GM10248 (cell line): Measurements from ENCODE around the gene ZPBP2.
"Not testable (repeated sequence)": the region's sequence is repeated elsewhere in the genome, so short reads cannot be mapped to it uniquely, and the experiment has no call there.

Experiments
- CTCF ChIA-PET: fragments of 300-600 bp; sonication (Branson Sonifier 250); formaldehyde crosslinking; extraction: SDS; loops from one replicate; lab custom pipeline; 2021; ENCODE audit warnings: antibody characterized with exemption; lab: Yijun Ruan, JAX
- POLR2A ChIA-PET: fragments of 350-650 bp; sonication (Branson Sonifier 250); formaldehyde crosslinking; extraction: SDS; loops from one replicate; lab custom pipeline; 2020; ENCODE audit warnings: antibody characterized with exemption; lab: Yijun Ruan, JAX
- DNase-seq: peaks from one replicate; pipeline ENCODE4 v3.0.0; 2012; ENCODE audit errors: extremely low spot score
- CTCF ChIP-seq: IDR thresholded peaks from 2 replicates; pipeline ENCODE4 v1.5.1; 2012; ENCODE audit warnings: mild to moderate bottlenecking, low read depth; ENCODE audit errors: extremely low read depth, missing control alignments, control extremely low read depth

ZPBP2 gene

GRCh38 chr17:39866013-39866730 lies 1.8 kb upstream of the ZPBP2 start:
- DNase-seq, result no peak
- ChIA-PET POLR2A (no interaction called here), CTCF (interaction anchor here (1.3 to 1.5 kb wide), 2 partner anchors 32 to 62 kb away, joined by 3 to 4 read pairs; no protein-coding TSS in a partner anchor)
- no peak for TF ChIP-seq CTCF

GRCh38 chr17:39867084-39867879 lies 720 bp upstream of the ZPBP2 start:
- CTCF ChIA-PET, result no interaction called here
- peak; percentile 75 for DNase-seq
- POLR2A ChIA-PET, result no interaction called here
- no peak for TF ChIP-seq CTCF

- no peak for DNase-seq
- POLR2A ChIA-PET, result no interaction called here
- TF ChIP-seq CTCF, result no peak
- CTCF ChIA-PET, result no interaction called here
These were observed 546 bp downstream of the ZPBP2 start for GRCh38 chr17:39868554-39868942.

- no peak for TF ChIP-seq CTCF
- ChIA-PET POLR2A (no interaction called here), CTCF (interaction anchor here (1.1 kb wide), 1 partner anchor 14 kb away, joined by 3 read pairs; no protein-coding TSS in a partner anchor)
- no peak for DNase-seq
These were observed 2.8 kb downstream of the ZPBP2 start for GRCh38 chr17:39870776-39871175.

- TF ChIP-seq CTCF, result no peak
- ChIA-PET POLR2A (no interaction called here), CTCF (interaction anchor here (1.1 to 2.4 kb wide), 9 partner anchors 13 to 250 kb away, joined by 3 to 11 read pairs (median 4); partner anchors contain the start of gene PSMD3)
These were observed 3.8 kb downstream of the ZPBP2 start for GRCh38 chr17:39871801-39872200.

GRCh38 chr17:39872751-39873150 lies 4.7 kb downstream of the ZPBP2 start:
- ChIA-PET CTCF (interaction anchor here (1.0 to 2.4 kb wide), 11 partner anchors 12 to 251 kb away, joined by 3 to 11 read pairs (median 4); partner anchors contain the start of gene PSMD3), POLR2A (no interaction called here)
- DNase-seq, result no peak
- TF ChIP-seq CTCF, result peak; percentile 19

More at GRCh38 chr17:39871801-39872200, 3.8 kb downstream of the ZPBP2 start:
- DNase-seq, result no peak

GRCh38 chr17:39886102-39886501 lies 18.1 kb downstream of the ZPBP2 start:
- CTCF ChIA-PET, result interaction anchor here (1.2 kb wide), 1 partner anchor 142 kb away, joined by 3 read pairs; no protein-coding TSS in a partner anchor
- DNase-seq, POLR2A ChIA-PET: not testable (repeated sequence)
